IgD-negative memory B cell (primary cell): ENCODE data around the gene RCOR2. TPM values are rescaled to one million over a fixed set of nuclear protein-coding genes. Genes with fewer than 3 reads are reported as not detected.

Experiments used
- H3K27ac Mint-ChIP-seq, 3 donors: one replicate each; pipeline ENCODE4 v1.8.0; 2020 to 2022; ENCODE audit warnings: mild to moderate bottlenecking in 3 of 3, mixed read lengths in 3 of 3, moderate library complexity in 1 of 3
- H3K27me3 Mint-ChIP-seq: one replicate; pipeline ENCODE4 v1.8.0; 2021; ENCODE audit warnings: mixed read lengths
- H3K36me3 Mint-ChIP-seq: one replicate; pipeline ENCODE4 v1.8.0; 2020; ENCODE audit warnings: mild to moderate bottlenecking, mixed read lengths
- H3K4me1 Mint-ChIP-seq, 3 donors: one replicate each; pipeline ENCODE4 v1.8.0; 2020 to 2022; ENCODE audit warnings: mixed read lengths in 3 of 3, mild to moderate bottlenecking in 1 of 3
- H3K4me3 Mint-ChIP-seq, 4 donors: one replicate each; pipeline ENCODE4 v1.8.0; 2020 to 2022; ENCODE audit warnings: mild to moderate bottlenecking in 4 of 4, mixed read lengths in 4 of 4, moderate library complexity in 3 of 4
- H3K9me3 Mint-ChIP-seq, 3 donors: one replicate each; pipeline ENCODE4 v1.8.0; 2020 to 2021; ENCODE audit warnings: mixed read lengths in 3 of 3, mild to moderate bottlenecking in 1 of 3
- polyA plus RNA-seq: library from polyadenylated mRNA; unstranded; fragments of 300-500 nt; fragmentation: Illumina TruSeq; gene quantifications from one replicate; pipeline ENCODE4 v1.2.3, GENCODE V29; 2021

Gene RCOR2
- polyA plus RNA-seq, 1 donor from 2014 or later, result not detected

DNA sequence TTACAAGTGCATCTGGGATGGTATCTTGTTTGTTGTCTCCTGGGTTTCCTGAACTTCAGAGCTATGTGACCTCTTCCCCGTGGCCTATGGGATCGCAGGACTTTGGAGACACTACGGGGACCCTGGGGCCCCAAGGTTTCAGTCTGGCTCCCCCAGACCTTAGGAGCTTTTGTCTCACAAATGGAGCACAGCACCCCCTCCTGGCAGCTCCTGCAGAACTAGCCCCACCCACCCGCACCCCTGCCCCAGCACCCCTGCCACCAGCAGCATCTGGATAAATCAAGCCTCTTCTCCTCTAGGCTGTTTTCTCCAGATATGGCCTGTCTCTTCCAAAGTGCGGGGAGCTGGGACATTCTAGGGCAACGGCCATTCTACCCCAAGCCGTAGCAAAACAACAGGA is 10.4 kb downstream of the RCOR2 start:
- Mint-ChIP-seq H3K4me1 (peaks cover 0 to 1% (median 0%) of the 10 kb centered on the region in 3 donors), H3K36me3 (peaks cover 3% of the 10 kb centered on the region), H3K27ac (no peak overlapping the region), H3K9me3 (no peaks in the 10 kb centered on the region), H3K27me3 (no peaks in the 10 kb centered on the region), H3K4me3 (no peak overlapping the region)

- H3K9me3 Mint-ChIP-seq, result no peaks in the 10 kb centered on the region
- no peak overlapping the region for H3K27ac Mint-ChIP-seq
- H3K4me3 Mint-ChIP-seq, result no peak overlapping the region
- peaks cover 0 to 1% (median 0%) of the 10 kb centered on the region in 3 donors for H3K4me1 Mint-ChIP-seq
- H3K27me3 Mint-ChIP-seq, result no peaks in the 10 kb centered on the region
- peaks cover 3% of the 10 kb centered on the region for H3K36me3 Mint-ChIP-seq
Observed at GRCh38 chr11:63906087-63906486, 10.9 kb downstream of the RCOR2 start.

DNA sequence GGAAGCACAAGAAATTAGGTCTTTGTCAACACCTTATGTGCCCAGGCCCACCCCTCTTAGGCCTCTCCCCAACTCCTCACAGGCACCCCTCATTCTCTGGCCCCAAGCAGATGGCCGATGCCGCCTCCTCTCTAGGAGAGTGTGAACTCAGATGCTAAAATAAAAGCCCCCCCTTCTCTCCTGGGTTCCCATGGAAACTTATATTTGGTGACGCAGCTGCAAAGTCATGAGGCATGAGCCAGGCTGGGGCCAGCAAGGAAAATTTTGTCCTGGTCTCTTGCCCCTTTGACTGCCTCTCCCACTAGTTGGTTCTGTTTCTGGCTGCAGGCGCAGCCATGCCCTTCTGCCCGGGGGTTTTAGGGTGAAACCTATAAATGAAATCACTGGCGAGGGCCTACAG is 11.8 kb downstream of the RCOR2 start:
- no peaks in the 10 kb centered on the region for H3K9me3 Mint-ChIP-seq

DNA sequence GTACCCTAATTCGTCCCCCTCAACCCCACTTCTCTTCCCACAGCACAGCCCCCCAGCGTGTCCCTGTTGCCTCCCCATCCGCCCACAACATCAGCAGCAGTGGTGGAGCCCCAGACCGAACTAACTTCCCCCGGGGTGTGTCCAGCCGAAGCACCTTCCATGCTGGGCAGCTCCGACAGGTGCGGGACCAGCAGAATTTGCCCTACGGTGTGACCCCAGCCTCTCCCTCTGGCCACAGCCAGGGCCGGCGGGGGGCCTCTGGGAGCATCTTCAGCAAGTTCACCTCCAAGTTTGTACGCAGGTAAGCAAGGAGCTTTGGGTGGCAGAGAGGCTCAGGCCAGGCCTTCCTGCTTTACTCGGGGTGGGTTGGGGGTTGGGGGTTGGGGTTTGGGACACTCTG is 12.2 kb downstream of the RCOR2 start:
- H3K36me3 Mint-ChIP-seq, result peaks cover 3% of the 10 kb centered on the region
- H3K27me3 Mint-ChIP-seq, result no peaks in the 10 kb centered on the region
- peak overlapping the region in 1 of 3 donors; percentile 80 for H3K27ac Mint-ChIP-seq

More for the DNA sequence above, 11.8 kb downstream of the RCOR2 start:
- Mint-ChIP-seq H3K4me1 (peaks cover 0 to 1% (median 0%) of the 10 kb centered on the region in 3 donors), H3K27ac (no peak overlapping the region), H3K27me3 (no peaks in the 10 kb centered on the region), H3K36me3 (peaks cover 3% of the 10 kb centered on the region), H3K4me3 (no peak overlapping the region)

DNA sequence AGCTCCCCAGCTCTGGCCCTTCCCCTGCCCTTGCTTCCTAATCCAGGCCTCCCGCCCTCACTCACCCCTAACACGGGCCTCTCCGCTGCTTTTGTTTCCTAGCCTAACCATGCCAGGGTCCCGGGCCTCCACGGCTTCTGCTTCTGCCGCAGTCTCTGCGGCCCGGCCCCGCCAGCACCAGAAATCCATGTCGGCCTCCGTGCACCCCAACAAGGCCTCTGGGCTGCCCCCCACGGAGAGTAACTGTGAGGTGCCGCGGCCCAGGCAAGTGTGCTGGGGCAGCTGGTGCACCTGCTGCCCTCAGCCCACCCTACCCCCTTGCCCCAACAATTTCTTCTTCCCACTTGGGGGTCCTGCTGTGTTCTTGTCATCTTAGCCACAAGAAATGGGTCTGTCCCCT is 13.1 kb downstream of the RCOR2 start:
- no peaks in the 10 kb centered on the region for H3K9me3 Mint-ChIP-seq
- H3K4me3 Mint-ChIP-seq, result no peak overlapping the region
- peak overlapping the region in 1 of 3 donors; percentile 18 for H3K27ac Mint-ChIP-seq
- no peaks in the 10 kb centered on the region for H3K27me3 Mint-ChIP-seq
- peaks cover 5% of the 10 kb centered on the region for H3K36me3 Mint-ChIP-seq
- H3K4me1 Mint-ChIP-seq, result no peaks in the 10 kb centered on the region

More for the DNA sequence above, 12.2 kb downstream of the RCOR2 start:
- Mint-ChIP-seq H3K4me1 (no peaks in the 10 kb centered on the region), H3K4me3 (no peak overlapping the region), H3K9me3 (no peaks in the 10 kb centered on the region)

DNA sequence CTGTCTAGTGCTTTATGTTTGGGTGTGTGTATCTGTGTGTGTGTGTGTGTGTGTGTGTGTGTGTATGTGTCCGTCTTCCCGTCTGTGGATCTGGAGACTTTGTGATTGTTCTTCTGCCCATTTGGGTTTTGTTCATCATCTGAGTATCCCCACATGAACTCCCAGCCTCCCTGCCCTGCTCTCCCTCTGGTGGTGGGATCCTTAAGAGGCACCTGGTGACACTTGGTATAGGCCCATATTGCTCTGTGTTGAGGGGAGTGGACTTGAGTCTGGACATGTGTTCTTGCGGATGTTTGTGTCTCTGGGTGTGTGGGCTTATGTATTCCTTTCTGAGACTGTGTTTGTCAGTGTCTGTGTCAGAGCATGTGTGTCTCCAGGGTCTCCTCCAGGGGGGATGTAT is 15.3 kb downstream of the RCOR2 start:
- Mint-ChIP-seq H3K27me3 (no peaks in the 10 kb centered on the region), H3K27ac (no peak overlapping the region), H3K4me3 (no peak overlapping the region), H3K4me1 (peaks cover 0 to 3% (median 0%) of the 10 kb centered on the region in 3 donors), H3K36me3 (peaks cover 5% of the 10 kb centered on the region), H3K9me3 (no peaks in the 10 kb centered on the region)

- Mint-ChIP-seq H3K36me3 (peaks cover 4% of the 10 kb centered on the region), H3K4me3 (no peak overlapping the region), H3K9me3 (no peaks in the 10 kb centered on the region), H3K27ac (no peak overlapping the region), H3K4me1 (peaks cover 8 to 15% (median 14%) of the 10 kb centered on the region in 3 donors), H3K27me3 (no peaks in the 10 kb centered on the region)
Observed at GRCh38 chr11:63897459-63898146, 19.4 kb downstream of the RCOR2 start.

- Mint-ChIP-seq H3K4me1 (peaks cover 21 to 24% (median 21%) of the 10 kb centered on the region in 3 donors), H3K9me3 (no peaks in the 10 kb centered on the region), H3K4me3 (no peak overlapping the region), H3K36me3 (peaks cover 4% of the 10 kb centered on the region), H3K27me3 (no peaks in the 10 kb centered on the region), H3K27ac (no peak overlapping the region)
Observed at GRCh38 chr11:63896071-63896470, 20.9 kb downstream of the RCOR2 start.

DNA sequence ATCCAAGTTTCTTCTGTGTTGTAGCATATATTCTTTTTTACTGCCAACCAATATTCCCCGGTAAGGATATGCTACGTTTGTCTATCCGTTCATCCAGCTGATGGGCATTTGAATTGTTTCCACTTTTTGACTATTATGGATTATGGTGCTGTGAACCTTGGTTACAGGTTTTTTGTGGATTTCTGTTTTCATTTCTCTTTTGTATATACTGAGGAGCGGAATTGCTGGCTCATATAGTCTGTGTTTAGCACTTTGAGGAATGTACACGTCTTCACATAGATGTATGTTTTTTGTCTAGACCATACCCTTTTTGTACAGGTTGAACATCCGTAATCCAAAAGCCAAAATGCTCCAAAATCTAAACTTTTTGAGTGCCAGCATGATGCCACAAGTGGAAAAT is 23.6 kb downstream of the RCOR2 start:
- H3K4me3 Mint-ChIP-seq, result no peak overlapping the region
- no peaks in the 10 kb centered on the region for H3K9me3 Mint-ChIP-seq
- H3K27ac Mint-ChIP-seq, result no peak overlapping the region
- H3K27me3 Mint-ChIP-seq, result no peaks in the 10 kb centered on the region
- peaks cover 30 to 41% (median 37%) of the 10 kb centered on the region in 3 donors for H3K4me1 Mint-ChIP-seq
- H3K36me3 Mint-ChIP-seq, result peaks cover 2% of the 10 kb centered on the region

- no peaks in the 10 kb centered on the region for H3K27me3 Mint-ChIP-seq
- peaks cover 41 to 47% (median 47%) of the 10 kb centered on the region in 3 donors for H3K4me1 Mint-ChIP-seq
- no peaks in the 10 kb centered on the region for H3K9me3 Mint-ChIP-seq
- no peak overlapping the region for H3K4me3 Mint-ChIP-seq
- peaks cover 2% of the 10 kb centered on the region for H3K36me3 Mint-ChIP-seq
- H3K27ac Mint-ChIP-seq, result peak overlapping the region in 2 of 3 donors; percentile 45 to 71
Observed at GRCh38 chr11:63892228-63892627, 24.7 kb downstream of the RCOR2 start.

- Mint-ChIP-seq H3K4me1 (peaks cover 30 to 50% (median 42%) of the 10 kb centered on the region in 3 donors), H3K4me3 (peak overlapping the region in 3 of 4 donors; percentile 67 to 89 (median 88)), H3K9me3 (no peaks in the 10 kb centered on the region), H3K36me3 (peaks cover 2% of the 10 kb centered on the region), H3K27me3 (no peaks in the 10 kb centered on the region), H3K27ac (peak overlapping the region; percentile 53 to 84 (median 64))
Observed at GRCh38 chr11:63890368-63890767, 26.6 kb downstream of the RCOR2 start.

GRCh38 chr11:63889344-63889743 is 27.6 kb downstream of the RCOR2 start:
- peak overlapping the region; percentile 59 to 84 (median 64) for H3K27ac Mint-ChIP-seq
- H3K36me3 Mint-ChIP-seq, result peaks cover 2% of the 10 kb centered on the region
- peaks cover 35 to 49% (median 41%) of the 10 kb centered on the region in 3 donors for H3K4me1 Mint-ChIP-seq
- H3K4me3 Mint-ChIP-seq, result peak overlapping the region; percentile 16 to 89 (median 84)
- no peaks in the 10 kb centered on the region for H3K9me3 Mint-ChIP-seq
- H3K27me3 Mint-ChIP-seq, result no peaks in the 10 kb centered on the region

GRCh38 chr11:63888170-63889086 is 28.5 kb downstream of the RCOR2 start:
- H3K36me3 Mint-ChIP-seq, result no peaks in the 10 kb centered on the region
- no peaks in the 10 kb centered on the region for H3K9me3 Mint-ChIP-seq
- peak overlapping the region; percentile 84 to 97 (median 94) for H3K27ac Mint-ChIP-seq
- H3K4me3 Mint-ChIP-seq, result peak overlapping the region; percentile 82 to 96 (median 92)
- peaks cover 40 to 55% (median 45%) of the 10 kb centered on the region in 3 donors for H3K4me1 Mint-ChIP-seq
- no peaks in the 10 kb centered on the region for H3K27me3 Mint-ChIP-seq

DNA sequence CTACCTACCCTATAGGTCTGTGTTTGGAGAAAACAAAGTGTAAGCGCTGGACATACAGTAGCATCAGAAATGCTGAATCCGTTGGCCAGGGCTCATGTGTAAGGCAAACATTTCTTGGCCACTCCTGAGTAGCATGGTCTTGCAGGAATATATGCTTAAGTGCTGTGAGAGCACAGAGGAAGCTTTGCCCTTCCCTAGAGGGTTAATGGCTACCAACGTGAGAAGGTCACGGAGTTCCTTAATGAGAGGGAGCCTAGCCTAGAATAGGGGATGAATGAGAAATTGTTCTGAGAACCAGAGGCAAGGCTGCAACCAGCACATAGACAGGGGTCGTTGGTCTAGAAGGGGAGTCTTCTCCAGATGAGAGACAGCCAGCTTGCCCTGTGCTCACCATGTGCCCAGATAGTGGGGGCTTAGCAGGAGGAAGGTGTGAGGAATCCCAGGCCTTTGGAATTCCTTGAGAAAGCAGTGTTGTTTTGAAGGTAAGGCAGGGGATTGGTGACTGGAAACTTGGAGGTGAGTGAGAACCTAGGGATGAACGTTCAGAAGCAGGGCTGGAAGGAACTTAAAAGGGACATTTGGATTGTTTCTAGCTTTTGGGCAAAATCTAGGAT is 29.5 kb downstream of the RCOR2 start:
- Mint-ChIP-seq H3K4me1 (peaks cover 48 to 63% (median 51%) of the 10 kb centered on the region in 3 donors), H3K9me3 (no peaks in the 10 kb centered on the region), H3K27me3 (no peaks in the 10 kb centered on the region), H3K36me3 (no peaks in the 10 kb centered on the region), H3K4me3 (peak overlapping the region; percentile 82 to 96 (median 92)), H3K27ac (peak overlapping the region; percentile 84 to 94 (median 94))
